Fibroblast of peridontal ligament (primary cell): ENCODE results near the gene PRKG1.
"Not testable (repeated sequence)": the region's sequence is repeated elsewhere in the genome, so short reads cannot be mapped to it uniquely, and the experiment has no call there.

Source experiments
- DNase-seq: peaks from one replicate; pipeline ENCODE4 v3.0.0-alpha.2; 2010; ENCODE audit errors: extremely low read depth

The PRKG1 gene

GRCh38 chr10:51986516-51986915, 912.2 kb downstream of the PRKG1 start:
- no peak for DNase-seq

- no peak for DNase-seq
Measured at GRCh38 chr10:51993475-51993874, 919.2 kb downstream of the PRKG1 start.

- no peak for DNase-seq
Measured at GRCh38 chr10:51999096-51999495, 924.8 kb downstream of the PRKG1 start.

GRCh38 chr10:52004342-52004949, 930.2 kb downstream of the PRKG1 start:
- DNase-seq = peak; percentile 72

GRCh38 chr10:52007091-52007490, 932.8 kb downstream of the PRKG1 start:
- no peak for DNase-seq

GRCh38 chr10:52011118-52011517, 936.8 kb downstream of the PRKG1 start:
- peak; percentile 73 for DNase-seq

- DNase-seq = no peak
Measured at GRCh38 chr10:52019077-52019555, 944.8 kb downstream of the PRKG1 start.

DNA sequence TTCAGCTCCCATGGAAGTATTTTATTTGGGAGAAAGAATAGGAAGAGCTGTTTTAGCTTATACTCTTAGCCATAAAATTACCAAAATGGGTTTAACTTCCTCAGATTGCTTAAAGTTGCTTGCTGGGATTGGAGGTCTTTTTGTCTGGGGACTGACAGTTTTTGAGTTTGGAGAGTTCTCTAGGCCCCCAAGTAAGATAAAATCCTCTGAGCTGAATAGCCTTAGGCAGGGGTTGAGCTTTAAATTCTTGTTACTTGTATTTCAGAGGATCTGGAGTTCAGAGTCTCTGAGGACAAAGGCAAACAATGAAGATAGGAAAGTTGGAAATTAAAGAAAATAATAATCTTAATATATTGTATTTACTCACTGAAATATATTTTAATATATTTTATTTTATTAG, 945.4 kb downstream of the PRKG1 start:
- DNase-seq = no peak

DNA sequence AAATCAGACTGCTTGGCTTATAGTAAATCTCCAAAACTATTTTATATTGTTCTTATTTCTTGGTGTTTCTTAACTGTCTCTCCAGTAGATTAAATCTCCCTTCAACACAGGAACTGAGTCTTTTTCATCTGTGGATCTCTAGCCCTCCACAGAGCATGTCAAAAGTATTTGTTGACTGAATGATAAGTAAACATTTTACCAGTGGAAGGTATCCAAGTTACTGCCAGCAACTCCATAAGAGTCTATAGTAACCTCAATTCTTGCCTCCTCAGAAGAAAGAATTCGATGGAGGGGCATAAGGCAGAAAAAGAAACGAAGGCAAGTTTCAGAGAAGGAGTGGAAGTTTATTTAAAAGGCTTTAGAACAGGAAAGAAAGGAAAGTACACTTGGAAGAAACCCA, 945.9 kb downstream of the PRKG1 start:
- DNase-seq = no peak

DNA sequence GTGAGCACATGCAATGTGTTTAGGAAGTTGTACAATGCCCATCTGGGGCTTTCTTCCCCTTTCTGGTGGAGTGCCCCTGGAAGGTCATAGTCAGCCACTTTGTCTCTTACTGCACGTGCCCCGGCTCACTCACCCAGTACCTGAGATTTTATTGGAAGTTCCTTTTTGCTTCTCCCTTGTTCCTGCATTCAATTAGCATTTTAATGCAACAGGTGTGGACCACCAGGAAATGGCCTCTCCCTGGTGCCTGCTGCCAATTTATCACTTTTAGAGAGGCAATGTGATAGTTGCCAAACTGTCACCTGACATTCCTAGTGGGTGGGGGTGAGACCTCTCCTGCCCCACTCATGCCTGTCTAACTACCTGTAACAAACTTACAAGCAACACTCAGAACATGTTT, 946.4 kb downstream of the PRKG1 start:
- DNase-seq = no peak

DNA sequence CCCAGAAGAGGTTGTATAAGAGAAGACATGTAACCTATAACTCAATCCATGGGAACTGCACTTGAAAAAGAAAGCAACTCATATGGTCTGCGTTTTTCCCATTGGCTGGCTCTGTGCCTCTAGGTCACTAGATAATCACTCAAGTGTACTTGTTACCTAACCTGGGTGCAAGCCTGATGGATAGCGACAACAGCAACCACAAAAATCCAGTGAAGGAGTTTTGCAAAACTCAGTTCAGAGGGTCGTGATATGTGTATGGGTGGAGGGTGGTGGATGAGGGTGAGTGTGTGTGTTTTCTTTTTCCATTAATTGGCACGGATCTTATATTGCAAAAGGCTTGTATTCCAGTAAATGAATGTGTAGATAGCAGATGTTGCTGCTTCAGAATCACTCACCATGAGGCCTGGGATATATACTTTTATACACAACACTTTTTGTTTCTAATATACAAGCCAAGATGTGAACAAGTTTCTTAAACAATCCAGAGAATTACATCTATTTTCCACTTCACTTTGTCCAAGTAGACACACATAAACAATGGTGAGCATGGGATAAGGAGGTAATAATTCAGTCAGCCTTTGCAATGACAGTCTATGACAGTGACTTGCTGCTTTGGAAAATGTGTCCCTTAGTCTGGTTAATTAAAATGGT, 952.9 kb downstream of the PRKG1 start:
- peak; percentile 24 for DNase-seq

GRCh38 chr10:52028523-52028858, 954.2 kb downstream of the PRKG1 start:
- DNase-seq = no peak

- no peak for DNase-seq
Measured at GRCh38 chr10:52029628-52030027, 955.3 kb downstream of the PRKG1 start.

DNA sequence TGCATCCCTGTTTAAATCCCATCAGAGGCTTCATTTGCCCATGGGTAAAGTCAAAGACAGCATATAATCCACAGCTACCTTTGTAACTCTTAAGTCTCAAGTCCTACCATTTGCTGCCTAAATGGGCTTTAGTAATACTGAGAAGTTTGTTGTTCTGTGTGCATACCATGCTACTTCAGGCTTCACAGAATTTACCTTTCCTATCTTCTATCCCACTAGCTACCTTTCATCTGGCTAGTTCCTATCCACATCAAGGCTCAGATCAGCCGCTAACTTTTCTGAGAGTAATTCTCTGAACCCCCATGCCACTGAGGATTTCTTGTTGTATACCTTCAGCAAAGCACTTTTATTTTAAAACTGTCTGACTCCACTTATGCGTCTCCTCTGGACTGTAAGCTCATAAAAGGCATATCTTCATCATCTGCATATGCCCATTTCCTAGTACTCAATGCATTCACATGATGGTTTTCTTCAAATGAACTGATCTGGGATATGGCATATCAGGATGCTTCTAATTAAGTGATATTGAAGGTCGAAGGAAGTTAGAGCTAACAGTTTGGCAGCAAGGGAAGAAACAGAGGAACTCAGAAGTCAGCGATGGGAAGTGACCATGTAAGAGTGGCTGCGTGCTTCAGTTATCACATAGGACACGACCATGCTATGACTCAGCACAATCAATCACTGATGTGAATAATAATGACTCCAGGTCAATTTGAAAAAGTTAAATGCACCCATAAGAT, 955.9 kb downstream of the PRKG1 start:
- DNase-seq = no peak

DNA sequence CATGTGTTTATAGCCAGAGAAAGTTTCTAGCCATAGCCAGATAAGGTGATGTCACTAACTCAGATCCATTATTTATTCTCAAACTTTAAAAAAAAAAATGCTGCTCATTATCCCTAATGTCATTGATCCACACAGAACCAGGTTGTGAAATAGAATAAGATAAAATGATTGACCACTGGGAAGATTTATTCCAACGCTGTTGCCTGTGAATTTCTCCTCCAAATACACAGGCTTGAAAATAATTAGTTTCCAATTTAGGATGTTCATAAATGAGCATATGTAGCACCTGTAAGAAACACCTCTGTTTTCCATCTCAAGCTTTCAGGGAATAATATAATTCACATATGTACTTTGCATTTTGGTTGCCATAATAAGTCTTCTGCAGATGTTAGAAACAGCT, 956.7 kb downstream of the PRKG1 start:
- no peak for DNase-seq

- DNase-seq = peak; percentile 16
Measured at GRCh38 chr10:52031771-52032170, 957.5 kb downstream of the PRKG1 start.

GRCh38 chr10:52032681-52033629, 958.7 kb downstream of the PRKG1 start:
- DNase-seq = no peak

GRCh38 chr10:52039002-52039793, 964.9 kb downstream of the PRKG1 start:
- not testable (repeated sequence) for DNase-seq

DNA sequence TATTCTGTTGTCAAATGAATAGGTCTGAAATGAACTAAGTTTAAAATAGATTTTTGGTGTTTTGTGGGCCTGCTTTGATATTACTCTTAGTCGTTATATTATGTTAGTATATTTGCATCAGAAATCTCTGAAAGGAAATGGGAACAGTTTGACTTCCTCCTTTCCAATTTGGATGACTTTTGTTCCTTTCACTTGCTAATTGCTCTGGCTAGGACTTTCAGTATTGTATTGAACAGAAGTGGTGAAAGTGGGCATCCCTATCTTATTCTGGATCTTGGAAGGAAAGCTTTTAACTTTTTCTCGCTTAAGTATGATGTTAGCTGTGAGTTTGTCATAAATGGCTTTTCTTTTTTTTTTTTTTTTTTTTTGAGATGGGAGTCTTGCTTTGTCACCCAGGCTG, 966.2 kb downstream of the PRKG1 start:
- DNase-seq = no peak

GRCh38 chr10:52043811-52044210, 969.5 kb downstream of the PRKG1 start:
- DNase-seq = no peak

GRCh38 chr10:52048051-52048450, 973.8 kb downstream of the PRKG1 start:
- DNase-seq = no peak
